OCI-LY7 (cell line): Measurements from ENCODE around the gene SLC16A1. TPM values are rescaled to one million over a fixed set of nuclear protein-coding genes. Genes with fewer than 3 reads are reported as not detected.

Experiments used
- BruUV-seq: library from RNA; stranded (reverse); fragments of 400-500 nt; replicated peaks from 2 replicates; lab custom pipeline; 2021; lab: Mats Ljungman, UMichigan
- CTCF ChIA-PET: fragments of 300-600 bp; sonication (Branson Sonifier 250); formaldehyde crosslinking; loops from one replicate; lab custom pipeline; 2022; ENCODE audit warnings: antibody characterized with exemption; ENCODE audit not compliant: unreplicated experiment; lab: Charles Lee
- POLR2A ChIA-PET: fragments of 300-600 bp; sonication (Branson Sonifier 250); formaldehyde crosslinking; loops from one replicate; lab custom pipeline; 2022; ENCODE audit warnings: antibody characterized with exemption; lab: Charles Lee
- DNase-seq: peaks from one replicate; pipeline ENCODE4 v3.0.0-alpha.2; 2015; ENCODE audit warnings: low spot score
- H2AFZ ChIP-seq: fragments of 200-600 bp; sonication (generic), shearing (Covaris generic); 2 replicates; pipeline ENCODE4 v1.6.1; 2014; ENCODE audit warnings: mild to moderate bottlenecking, antibody characterized with exemption, low read length, moderate library complexity
- H3K27ac ChIP-seq: fragments of 200-600 bp; sonication (generic); 2 replicates; pipeline ENCODE4 v1.5.1; 2014; ENCODE audit warnings: mixed run types, low read depth, mild to moderate bottlenecking, moderate library complexity, low read length, inconsistent platforms; ENCODE audit not compliant: poor library complexity, severe bottlenecking
- H3K36me3 ChIP-seq: fragments of 200-600 bp; sonication (generic); 2 replicates; pipeline ENCODE4 v1.6.1; 2014; ENCODE audit warnings: mild to moderate bottlenecking, antibody characterized with exemption, low read length, moderate library complexity, mixed read lengths; ENCODE audit not compliant: insufficient read depth
- H3K4me1 ChIP-seq: fragments of 200-600 bp; sonication (generic); 2 replicates; pipeline ENCODE4 v1.5.1; 2014; ENCODE audit warnings: mild to moderate bottlenecking, low read length; ENCODE audit not compliant: insufficient read depth, poor library complexity, severe bottlenecking
- H3K4me2 ChIP-seq: fragments of 200-600 bp; sonication (generic); 2 replicates; pipeline ENCODE4 v1.6.1; 2014; ENCODE audit warnings: mild to moderate bottlenecking, low read length
- H3K4me3 ChIP-seq: fragments of 200-600 bp; sonication (generic); 2 replicates; pipeline ENCODE4 v1.5.1; 2014; ENCODE audit warnings: mild to moderate bottlenecking, low read depth, low read length; ENCODE audit not compliant: poor library complexity, severe bottlenecking
- H3K79me2 ChIP-seq: fragments of 200-600 bp; sonication (generic); 2 replicates; pipeline ENCODE4 v1.6.1; 2016; ENCODE audit warnings: low read depth, mild to moderate bottlenecking, low read length, moderate library complexity, mixed read lengths; ENCODE audit not compliant: insufficient read depth
- H3K9me2 ChIP-seq: fragments of 200-600 bp; sonication (generic); 2 replicates; pipeline ENCODE4 v1.6.1; 2016; ENCODE audit warnings: mild to moderate bottlenecking, low read length, mixed read lengths; ENCODE audit not compliant: insufficient read depth
- H3K9me3 ChIP-seq: fragments of 200-600 bp; sonication (generic); 2 replicates; pipeline ENCODE4 v1.6.1; 2014; ENCODE audit warnings: mild to moderate bottlenecking, mixed run types, low read length, mixed read lengths
- H4K20me1 ChIP-seq: fragments of 200-600 bp; sonication (generic); 2 replicates; pipeline ENCODE4 v1.6.1; 2014; ENCODE audit warnings: mild to moderate bottlenecking, antibody characterized with exemption, low read length, moderate library complexity, mixed read lengths; ENCODE audit not compliant: insufficient read depth
- CTCF ChIP-seq: fragments of 200-600 bp; sonication (generic); conservative IDR thresholded peaks from 2 replicates; pipeline ENCODE4 v1.5.1; 2014; ENCODE audit warnings: mild to moderate bottlenecking, antibody characterized with exemption, low read length, moderate library complexity, mixed read lengths
- EZH2phosphoT487 ChIP-seq: fragments of 200-600 bp; sonication (generic); IDR thresholded peaks from 2 replicates; pipeline ENCODE4 v1.6.1; 2018; ENCODE audit warnings: low read depth, borderline replicate concordance, mild to moderate bottlenecking, mixed run types, antibody characterized with exemption, low read length, moderate library complexity, mixed read lengths
- intact Hi-C: fragments of 100-400 bp; cut with micrococcal nuclease; formaldehyde crosslinking; loops from one replicate; pipeline ENCODE4 v1.10.0; 2022; ENCODE audit not compliant: unreplicated experiment
- total RNA-seq, 2 experiments: library from RNA; depleted of rRNA in 1 of 2; stranded (reverse); fragments of >200 nt in 1 of 2; shearing (Covaris generic) in 1 of 2; gene quantifications; 2 replicates each; pipeline ENCODE4 v1.2.3, GENCODE V29; 2014 to 2022

SLC16A1 gene
- total RNA-seq, 2 experiments from 2014 or later = 56.1 to 67.8 TPM

- Histone ChIP-seq H2AFZ (no peak overlapping the region), H3K4me1 (no peaks in the 10 kb centered on the region), H3K9me2 (no peaks in the 10 kb centered on the region), H3K4me3 (no peak overlapping the region), H3K36me3 (peaks cover 48% of the 10 kb centered on the region), H3K27ac (no peak overlapping the region), H3K79me2 (no peaks in the 10 kb centered on the region), H4K20me1 (no peaks in the 10 kb centered on the region), H3K9me3 (no peaks in the 10 kb centered on the region), H3K4me2 (no peak overlapping the region)
- POLR2A ChIA-PET = interaction anchor here (0.6 kb wide), 1 partner anchor 11 kb away, joined by 4 read pairs; no protein-coding TSS in a partner anchor
- no TSS peak for BruUV-seq
- intact Hi-C loops = no loop called here
- no peak for DNase-seq
- no peak for TF ChIP-seq CTCF
- CTCF ChIA-PET = no interaction called here
Measured at GRCh38 chr1:112973788-112974187, 17.8 kb upstream of the SLC16A1 start.

- no TSS peak for BruUV-seq
- Histone ChIP-seq H3K36me3 (peaks cover 69% of the 10 kb centered on the region), H3K79me2 (no peaks in the 10 kb centered on the region; the same call in 1 of the 2 replicates), H3K9me3 (no peaks in the 10 kb centered on the region), H3K4me3 (no peak overlapping the region), H3K4me1 (no peaks in the 10 kb centered on the region), H3K4me2 (no peak overlapping the region), H3K27ac (no peak overlapping the region), H3K9me2 (no peaks in the 10 kb centered on the region), H2AFZ (no peak overlapping the region), H4K20me1 (no peaks in the 10 kb centered on the region)
- intact Hi-C loops = no loop called here
- DNase-seq = no peak
- POLR2A ChIA-PET = interaction anchor here (0.6 kb wide), 1 partner anchor 34 kb away, joined by 4 read pairs; no protein-coding TSS in a partner anchor
- CTCF ChIA-PET = no interaction called here
- TF ChIP-seq CTCF (no peak), EZH2phosphoT487 (no peak)
Measured at GRCh38 chr1:112971006-112971405, 15.0 kb upstream of the SLC16A1 start.

- intact Hi-C loops = no loop called here
- TF ChIP-seq EZH2phosphoT487 = no peak
- ChIA-PET CTCF (no interaction called here), POLR2A (no interaction called here)
- H2AFZ ChIP-seq = no peak overlapping the region
- H4K20me1 ChIP-seq = peaks cover 6% of the 10 kb centered on the region; the same call in 1 of the 2 replicates
- H3K9me3 ChIP-seq = no peaks in the 10 kb centered on the region
- no peak for DNase-seq
- peaks cover 90% of the 10 kb centered on the region for H3K36me3 ChIP-seq
- BruUV-seq = TSS peak; percentile 3
- H3K9me2 ChIP-seq = no peaks in the 10 kb centered on the region
- H3K4me1 ChIP-seq = peaks cover 19% of the 10 kb centered on the region
- H3K27ac ChIP-seq = no peak overlapping the region
- peaks cover 53% of the 10 kb centered on the region for H3K79me2 ChIP-seq
- no peak overlapping the region for H3K4me3 ChIP-seq
- H3K4me2 ChIP-seq = no peak overlapping the region
Measured at GRCh38 chr1:112964347-112964746, 8.4 kb upstream of the SLC16A1 start.
